ENCODE measurements around the gene PTK7. TPM values are rescaled to one million over a fixed set of nuclear protein-coding genes. Genes with fewer than 3 reads are reported as not detected.

The PTK7 gene
- total RNA-seq, 1 experiment from 2014 or later: 66.0 TPM

DNA sequence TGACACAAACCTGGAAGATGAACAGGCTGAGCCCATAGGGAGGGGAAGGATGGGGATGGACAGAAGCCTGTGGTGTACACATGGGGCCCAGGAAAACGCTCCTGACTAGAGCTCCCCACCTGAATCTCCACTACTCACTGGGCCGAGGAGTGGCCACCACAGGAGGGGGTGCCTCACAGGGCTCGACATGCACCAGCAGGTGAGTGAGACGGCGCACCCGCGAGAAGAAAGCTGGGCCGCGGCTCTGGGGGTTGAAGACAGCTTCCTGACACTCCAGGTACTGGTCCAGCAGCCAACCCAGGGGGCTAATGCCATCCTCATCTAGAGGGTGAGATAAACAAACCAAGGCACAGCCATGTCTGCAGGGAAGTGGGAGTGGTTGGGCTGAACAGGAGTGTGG lies 32.8 kb upstream of the PTK7 start:
- CTCF ChIA-PET: interaction anchor here (1.3 kb wide), 1 partner anchor 11 kb away, joined by 4 read pairs; the partner anchor contains the start of gene CUL7
- H3K36me3 Mint-ChIP-seq (ENCODE audit: insufficient read depth, unreplicated experiment): peaks cover 46% of the 10 kb centered on the region
- no TSS peak for BruUV-seq (replicated peaks)

DNA sequence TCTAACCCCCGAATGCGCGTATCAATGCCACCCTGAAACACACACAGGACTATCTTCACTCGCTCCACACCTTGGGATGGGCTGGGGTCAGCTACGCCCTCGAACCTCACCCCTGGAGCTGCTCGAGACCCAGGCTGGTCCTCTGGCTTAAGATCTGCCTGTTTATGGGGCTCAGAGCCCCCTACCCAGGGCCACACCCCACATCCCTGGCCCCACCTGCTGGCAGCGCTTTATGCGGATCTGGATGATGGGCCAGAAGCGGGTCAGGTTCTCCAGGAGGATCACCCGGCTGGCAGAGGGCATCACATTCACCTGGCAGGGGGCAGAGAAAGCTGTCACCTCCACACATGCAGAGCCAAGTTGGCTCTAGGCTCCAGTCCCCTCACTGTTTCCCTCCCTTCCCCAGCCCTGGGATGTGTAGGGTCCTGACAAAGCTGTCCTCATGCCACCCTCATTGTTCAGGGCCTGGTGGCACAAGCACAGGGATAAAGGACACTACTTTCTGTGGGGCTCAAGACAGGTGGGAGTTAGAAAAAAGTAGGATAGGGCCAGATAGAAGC lies 30.7 kb upstream of the PTK7 start:
- Mint-ChIP-seq H3K9me3 (ENCODE audit: low read depth, unreplicated experiment) (no peaks in the 10 kb centered on the region), H3K4me1 (ENCODE audit: low read depth, unreplicated experiment) (no peaks in the 10 kb centered on the region), H3K27me3 (ENCODE audit: unreplicated experiment) (no peaks in the 10 kb centered on the region), H3K36me3 (ENCODE audit: insufficient read depth, unreplicated experiment) (peaks cover 43% of the 10 kb centered on the region), H3K4me3 (ENCODE audit: low read depth, unreplicated experiment) (no peak overlapping the region), H3K27ac (ENCODE audit: unreplicated experiment) (no peak overlapping the region)
- BruUV-seq (replicated peaks): no TSS peak
- DNase-seq: no peak
- CTCF ChIA-PET: no interaction called here
- TF ChIP-seq, protein P1, sequence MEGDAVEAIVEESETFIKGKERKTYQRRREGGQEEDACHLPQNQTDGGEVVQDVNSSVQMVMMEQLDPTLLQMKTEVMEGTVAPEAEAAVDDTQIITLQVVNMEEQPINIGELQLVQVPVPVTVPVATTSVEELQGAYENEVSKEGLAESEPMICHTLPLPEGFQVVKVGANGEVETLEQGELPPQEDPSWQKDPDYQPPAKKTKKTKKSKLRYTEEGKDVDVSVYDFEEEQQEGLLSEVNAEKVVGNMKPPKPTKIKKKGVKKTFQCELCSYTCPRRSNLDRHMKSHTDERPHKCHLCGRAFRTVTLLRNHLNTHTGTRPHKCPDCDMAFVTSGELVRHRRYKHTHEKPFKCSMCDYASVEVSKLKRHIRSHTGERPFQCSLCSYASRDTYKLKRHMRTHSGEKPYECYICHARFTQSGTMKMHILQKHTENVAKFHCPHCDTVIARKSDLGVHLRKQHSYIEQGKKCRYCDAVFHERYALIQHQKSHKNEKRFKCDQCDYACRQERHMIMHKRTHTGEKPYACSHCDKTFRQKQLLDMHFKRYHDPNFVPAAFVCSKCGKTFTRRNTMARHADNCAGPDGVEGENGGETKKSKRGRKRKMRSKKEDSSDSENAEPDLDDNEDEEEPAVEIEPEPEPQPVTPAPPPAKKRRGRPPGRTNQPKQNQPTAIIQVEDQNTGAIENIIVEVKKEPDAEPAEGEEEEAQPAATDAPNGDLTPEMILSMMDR (IDR thresholded peaks at IDR 0.05; ENCODE audit: unreplicated experiment): no peak
- intact Hi-C loops (cut with micrococcal nuclease; ENCODE audit: unreplicated experiment): no loop called here

More for the DNA sequence above, 32.8 kb upstream of the PTK7 start:
- Mint-ChIP-seq H3K4me3 (ENCODE audit: low read depth, unreplicated experiment) (no peak overlapping the region), H3K4me1 (ENCODE audit: low read depth, unreplicated experiment) (no peaks in the 10 kb centered on the region), H3K9me3 (ENCODE audit: low read depth, unreplicated experiment) (no peaks in the 10 kb centered on the region), H3K27ac (ENCODE audit: unreplicated experiment) (no peak overlapping the region), H3K27me3 (ENCODE audit: unreplicated experiment) (no peaks in the 10 kb centered on the region)
- TF ChIP-seq, protein P1 (IDR thresholded peaks at IDR 0.05; ENCODE audit: unreplicated experiment): no peak
- DNase-seq: no peak
- intact Hi-C loops (cut with micrococcal nuclease; ENCODE audit: unreplicated experiment): no loop called here

DNA sequence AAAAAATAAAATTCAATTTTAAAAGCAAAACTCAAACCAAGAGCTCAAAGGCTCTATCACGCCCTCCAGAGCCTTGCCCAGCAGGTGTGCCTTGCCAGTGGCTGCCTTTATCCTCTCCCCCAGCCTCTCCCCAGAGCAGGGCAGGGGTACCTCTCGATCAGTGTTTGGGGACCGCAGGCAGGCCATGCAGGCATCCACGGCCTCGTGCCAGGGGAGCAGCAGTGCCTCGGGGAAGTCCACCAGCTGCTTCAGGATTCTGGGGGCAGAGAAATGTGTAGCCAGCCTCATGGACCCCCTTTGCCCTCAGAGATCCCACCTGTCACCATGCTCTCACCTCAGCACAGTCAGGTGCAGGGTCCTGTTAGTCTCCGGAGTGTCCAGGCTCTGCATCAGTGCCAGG lies 28.1 kb upstream of the PTK7 start:
- no peak overlapping the region for H3K27ac Mint-ChIP-seq (ENCODE audit: unreplicated experiment)
- intact Hi-C loops (cut with micrococcal nuclease; ENCODE audit: unreplicated experiment): no loop called here
- no peak overlapping the region for H3K4me3 Mint-ChIP-seq (ENCODE audit: low read depth, unreplicated experiment)
- CTCF ChIA-PET: interaction anchor here (0.6 kb wide), 1 partner anchor 15 kb away, joined by 3 read pairs; no protein-coding TSS in a partner anchor
- no TSS peak for BruUV-seq (replicated peaks)
- H3K36me3 Mint-ChIP-seq (ENCODE audit: insufficient read depth, unreplicated experiment): peaks cover 46% of the 10 kb centered on the region
- TF ChIP-seq, protein P1 (IDR thresholded peaks at IDR 0.05; ENCODE audit: unreplicated experiment): no peak
- H3K4me1 Mint-ChIP-seq (ENCODE audit: low read depth, unreplicated experiment): peaks cover 10% of the 10 kb centered on the region
- H3K27me3 Mint-ChIP-seq (ENCODE audit: unreplicated experiment): no peaks in the 10 kb centered on the region
- H3K9me3 Mint-ChIP-seq (ENCODE audit: low read depth, unreplicated experiment): no peaks in the 10 kb centered on the region
- DNase-seq: no peak

DNA sequence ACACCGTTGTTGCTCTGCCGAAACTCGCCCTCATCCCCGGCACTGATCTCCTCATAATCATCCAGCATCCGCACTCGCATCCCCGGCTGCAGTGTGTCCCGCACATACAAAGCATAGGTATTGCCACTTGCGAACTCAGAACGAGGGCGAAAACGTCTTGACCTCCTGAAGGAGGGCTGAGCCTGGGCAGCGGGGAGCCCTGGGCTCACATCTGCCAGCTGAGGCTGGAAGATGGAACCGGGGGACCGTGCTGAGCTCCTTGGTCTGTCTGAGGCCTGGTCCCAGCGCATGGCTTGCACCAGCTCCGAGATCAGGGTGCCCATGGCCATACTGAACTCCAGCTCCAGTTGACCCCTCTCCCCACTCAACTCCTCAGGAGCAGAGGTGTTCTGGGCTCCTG lies 25.1 kb upstream of the PTK7 start:
- Mint-ChIP-seq H3K9me3 (ENCODE audit: low read depth, unreplicated experiment) (no peaks in the 10 kb centered on the region), H3K4me1 (ENCODE audit: low read depth, unreplicated experiment) (peaks cover 13% of the 10 kb centered on the region), H3K36me3 (ENCODE audit: insufficient read depth, unreplicated experiment) (peaks cover 63% of the 10 kb centered on the region), H3K4me3 (ENCODE audit: low read depth, unreplicated experiment) (no peak overlapping the region), H3K27ac (ENCODE audit: unreplicated experiment) (no peak overlapping the region), H3K27me3 (ENCODE audit: unreplicated experiment) (no peaks in the 10 kb centered on the region)
- CTCF ChIA-PET: no interaction called here
- no peak for DNase-seq
- TF ChIP-seq, protein P1 (IDR thresholded peaks at IDR 0.05; ENCODE audit: unreplicated experiment): no peak
- no TSS peak for BruUV-seq (replicated peaks)
- intact Hi-C loops (cut with micrococcal nuclease; ENCODE audit: unreplicated experiment): no loop called here

All from Calu3 (cell line).